Ovary (tissue), 9 donors: ENCODE data around the gene CACNG3. TPM values are rescaled to one million over a fixed set of nuclear protein-coding genes. Genes with fewer than 3 reads are reported as not detected.

Experiments
- DNase-seq, 5 donors: peaks; one replicate each; pipeline ENCODE4 v3.0.0-alpha.2; 2019 to 2020
- H3K27ac ChIP-seq, 2 donors: fragments of 200-600 bp; one replicate each; pipeline versions ENCODE4 v1.5.1 to v1.8.0; 2019 to 2022
- H3K27me3 ChIP-seq: fragments of 200-600 bp; one replicate; pipeline ENCODE4 v1.8.0; 2022
- H3K36me3 ChIP-seq: fragments of 200-600 bp; sonication (generic); one replicate; pipeline ENCODE4 v1.5.1; 2019
- H3K4me1 ChIP-seq: one replicate; pipeline ENCODE4 v1.8.1; 2013; ENCODE audit warnings: mild to moderate bottlenecking, moderate library complexity; ENCODE audit not compliant: insufficient read depth
- H3K4me3 ChIP-seq: fragments of 200-600 bp; sonication (generic); one replicate; pipeline ENCODE4 v1.5.1; 2017
- H3K9me3 ChIP-seq, 2 donors: fragments of 200-600 bp in 1 of 2; sonication (generic) in 1 of 2; one replicate each; pipeline versions ENCODE4 v1.5.1 to v1.8.1; 2013 to 2019; ENCODE audit warnings: mild to moderate bottlenecking in 1 of 2, moderate library complexity in 1 of 2
- EP300 ChIP-seq: sonication (generic); formaldehyde crosslinking; IDR thresholded peaks from one replicate; pipeline ENCODE4 v1.6.1; 2017; ENCODE audit warnings: antibody characterized with exemption
- POLR2A ChIP-seq: fragments of 450-650 bp; IDR thresholded peaks from one replicate; pipeline ENCODE4 v1.6.1; 2017; ENCODE audit warnings: antibody characterized with exemption, mild to moderate bottlenecking, moderate library complexity
- WGBS, 3 donors: extraction: QIAGEN DNeasy Blood & Tissue Kit in 1 of 3; methylation state at CpG; one replicate each; pipeline versions ENCODE4 v1.1.5 to v1.1.7; 2013 to 2017; 5-methylcytosine and 5-hydroxymethylcytosine counted together
- intact Hi-C, 4 donors: fragments of 100-400 bp; cut with DNase I; formaldehyde crosslinking; loops; one replicate each; pipeline versions ENCODE4 v1.11.0 to v1.15.1; 2022 to 2023
- polyA plus RNA-seq, 2 donors: library from polyadenylated mRNA; stranded (reverse); fragments of 200-250 nt in 1 of 2; fragments of 350-450 nt in 1 of 2; fragmentation: Illumina TruSeq in 1 of 2; extraction: RNeasy Lipid Tissue Mini Kit (QIAGEN cat#74804) in 1 of 2; gene quantifications; one replicate each; pipeline ENCODE4 v1.2.3, GENCODE V29; 2013 to 2014
- total RNA-seq, 7 donors: library from RNA; depleted of rRNA in 2 of 7; stranded (reverse); fragments of >200 nt in 2 of 7; fragmentation: NEBNext Ultra II Directional in 3 of 7; extraction: Animal tissue kit (Norgen Biotek cat#: 25700) in 3 of 7; gene quantifications; one replicate each; pipeline versions ENCODE4 v1.1.0 to v1.2.4, GENCODE V29; 2016 to 2023
- TF ChIP-seq, protein P1 (sequence below), 3 donors: fragments of 450-650 bp in 2 of 3; fragments of 200-600 bp in 1 of 3; IDR thresholded peaks; one replicate each; pipeline versions ENCODE4 v1.5.1 to v1.8.0; 2016 to 2022; ENCODE audit warnings: antibody characterized with exemption in 3 of 3, mild to moderate bottlenecking in 1 of 3
- donor health status: DM: no; HTN: no; CAD: no; lungs with moderate emphysema.
- donor health status: DM: no; HTN: no; CAD: no.
- donor health status: Bipolar disorder and iron deficiency.
- donor health status: DM: yes; HTN: yes; CAD: no.
- donor health status: DM: no; HTN: no; CAD: no.
- donor health status: DM: yes; HTN: yes; CAD: no.

The CACNG3 gene
- total and polyA plus RNA-seq, 9 donors: not detected

- Histone ChIP-seq H3K4me1 (no peaks in the 10 kb centered on the region), H3K36me3 (no peaks in the 10 kb centered on the region), H3K27ac (no peak overlapping the region), H3K4me3 (no peak overlapping the region), H3K27me3 (no peaks in the 10 kb centered on the region), H3K9me3 (no peaks in the 10 kb centered on the region)
- TF ChIP-seq POLR2A (no peak), EP300 (no peak)
- TF ChIP-seq, protein P1, sequence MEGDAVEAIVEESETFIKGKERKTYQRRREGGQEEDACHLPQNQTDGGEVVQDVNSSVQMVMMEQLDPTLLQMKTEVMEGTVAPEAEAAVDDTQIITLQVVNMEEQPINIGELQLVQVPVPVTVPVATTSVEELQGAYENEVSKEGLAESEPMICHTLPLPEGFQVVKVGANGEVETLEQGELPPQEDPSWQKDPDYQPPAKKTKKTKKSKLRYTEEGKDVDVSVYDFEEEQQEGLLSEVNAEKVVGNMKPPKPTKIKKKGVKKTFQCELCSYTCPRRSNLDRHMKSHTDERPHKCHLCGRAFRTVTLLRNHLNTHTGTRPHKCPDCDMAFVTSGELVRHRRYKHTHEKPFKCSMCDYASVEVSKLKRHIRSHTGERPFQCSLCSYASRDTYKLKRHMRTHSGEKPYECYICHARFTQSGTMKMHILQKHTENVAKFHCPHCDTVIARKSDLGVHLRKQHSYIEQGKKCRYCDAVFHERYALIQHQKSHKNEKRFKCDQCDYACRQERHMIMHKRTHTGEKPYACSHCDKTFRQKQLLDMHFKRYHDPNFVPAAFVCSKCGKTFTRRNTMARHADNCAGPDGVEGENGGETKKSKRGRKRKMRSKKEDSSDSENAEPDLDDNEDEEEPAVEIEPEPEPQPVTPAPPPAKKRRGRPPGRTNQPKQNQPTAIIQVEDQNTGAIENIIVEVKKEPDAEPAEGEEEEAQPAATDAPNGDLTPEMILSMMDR (IDR thresholded peaks at IDR 0.05): no peak
- WGBS, 3 donors: 26 to 32% (median 31%) methylated on average over 10 of the region's 10 CpGs
- DNase-seq: no peak
- intact Hi-C loops: no loop called here
Measured at GRCh38 chr16:24322106-24322505, 66.0 kb downstream of the CACNG3 start.

DNA sequence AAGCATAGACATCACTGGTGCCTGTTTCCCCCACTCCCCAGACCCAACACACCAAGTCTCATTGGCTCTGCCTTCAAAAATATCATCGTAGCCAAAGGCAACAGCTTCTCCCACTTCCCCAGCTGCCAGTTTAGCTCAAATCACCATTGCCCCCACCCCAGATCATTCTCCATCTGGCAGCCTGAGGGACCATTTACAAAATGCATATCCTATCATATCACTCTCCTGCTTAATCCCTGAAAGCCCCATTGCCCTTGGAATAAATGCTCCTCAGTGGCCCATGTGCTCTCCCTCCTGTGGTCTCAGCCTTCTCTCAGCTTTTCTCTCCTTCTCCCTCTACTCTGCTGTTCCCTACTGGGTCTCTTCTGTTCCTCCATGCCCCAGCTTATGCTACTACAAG lies 68.3 kb downstream of the CACNG3 start:
- Histone ChIP-seq H3K36me3 (no peaks in the 10 kb centered on the region), H3K4me3 (no peak overlapping the region), H3K27me3 (no peaks in the 10 kb centered on the region), H3K27ac (no peak overlapping the region), H3K9me3 (no peaks in the 10 kb centered on the region), H3K4me1 (no peaks in the 10 kb centered on the region)
- intact Hi-C loops: no loop called here
- TF ChIP-seq, protein P1 (IDR thresholded peaks at IDR 0.05): no peak
- TF ChIP-seq EP300: no peak
- no peak for TF ChIP-seq POLR2A
- DNase-seq: no peak
- WGBS, 3 donors: 34 to 61% (median 58%) methylated on average over 1 of the region's 1 CpG

DNA sequence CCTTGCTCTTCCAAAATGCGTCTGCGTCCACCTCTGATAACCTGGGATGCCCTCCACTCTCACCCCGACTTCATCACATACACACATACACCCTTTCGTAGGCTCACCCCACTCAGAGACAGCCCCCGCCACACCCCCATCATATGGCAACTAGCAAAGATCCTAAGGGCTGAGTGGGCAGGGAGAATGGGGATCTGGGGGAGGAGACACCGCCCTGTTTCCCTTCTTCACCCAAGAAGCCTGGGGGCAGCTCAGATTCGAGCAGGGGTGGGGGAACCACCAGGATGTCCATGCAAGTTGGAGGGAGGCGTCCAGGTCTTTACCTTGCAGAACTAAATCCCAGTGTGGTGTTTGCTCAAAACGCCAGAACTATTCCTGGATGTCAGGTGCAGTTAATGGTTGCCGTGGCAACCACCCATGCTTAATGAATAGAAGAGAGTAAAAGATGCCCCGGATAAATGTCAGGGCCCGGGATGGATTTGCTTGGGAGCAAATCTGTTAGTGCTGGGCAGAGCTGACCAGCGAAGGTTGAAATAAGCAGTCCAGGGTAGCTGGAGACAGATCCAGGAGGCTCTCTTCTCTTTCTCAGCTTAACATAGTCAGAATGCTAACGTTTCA lies 72.8 kb downstream of the CACNG3 start:
- WGBS, 3 donors: 60 to 70% (median 62%) methylated on average over 14 of the region's 14 CpGs
- DNase-seq: no peak
- intact Hi-C loops: loop anchor here in 1 of 4 donors (5.0 kb wide), 1 partner anchor 48 kb away; no protein-coding TSS in a partner anchor
- no peaks in the 10 kb centered on the region for H3K4me1 ChIP-seq
- H3K36me3 ChIP-seq: no peaks in the 10 kb centered on the region
- TF ChIP-seq, protein P1 (IDR thresholded peaks at IDR 0.05): no peak
- TF ChIP-seq POLR2A: no peak
- TF ChIP-seq EP300: no peak
- H3K27me3 ChIP-seq: no peaks in the 10 kb centered on the region
- no peak overlapping the region for H3K27ac ChIP-seq
- no peak overlapping the region for H3K4me3 ChIP-seq
- no peaks in the 10 kb centered on the region for H3K9me3 ChIP-seq

- 73 to 78% (median 75%) methylated on average over 3 of the region's 3 CpGs for WGBS, 3 donors
- TF ChIP-seq, protein P1 (IDR thresholded peaks at IDR 0.05): no peak
- TF ChIP-seq POLR2A (no peak), EP300 (no peak)
- no peak for DNase-seq
- H3K27ac ChIP-seq: no peak overlapping the region
- no peaks in the 10 kb centered on the region for H3K4me1 ChIP-seq
- H3K27me3 ChIP-seq: no peaks in the 10 kb centered on the region
- no peaks in the 10 kb centered on the region for H3K36me3 ChIP-seq
- no peak overlapping the region for H3K4me3 ChIP-seq
- no peaks in the 10 kb centered on the region for H3K9me3 ChIP-seq
- intact Hi-C loops: no loop called here
Measured at GRCh38 chr16:24332178-24332577, 76.0 kb downstream of the CACNG3 start.
